GM19468 (cell line): ENCODE results near the gene PMVK.

ENCODE experiments used
- ATAC-seq: cut with Tn5 transposase; IDR thresholded peaks from one replicate; pipeline ENCODE4 v1.9.1; 2021; ENCODE audit warnings: mild to moderate bottlenecking, moderate library complexity, moderate number of reproducible peaks; ENCODE audit not compliant: unreplicated experiment; ENCODE audit errors: extremely low read depth

Gene PMVK

DNA sequence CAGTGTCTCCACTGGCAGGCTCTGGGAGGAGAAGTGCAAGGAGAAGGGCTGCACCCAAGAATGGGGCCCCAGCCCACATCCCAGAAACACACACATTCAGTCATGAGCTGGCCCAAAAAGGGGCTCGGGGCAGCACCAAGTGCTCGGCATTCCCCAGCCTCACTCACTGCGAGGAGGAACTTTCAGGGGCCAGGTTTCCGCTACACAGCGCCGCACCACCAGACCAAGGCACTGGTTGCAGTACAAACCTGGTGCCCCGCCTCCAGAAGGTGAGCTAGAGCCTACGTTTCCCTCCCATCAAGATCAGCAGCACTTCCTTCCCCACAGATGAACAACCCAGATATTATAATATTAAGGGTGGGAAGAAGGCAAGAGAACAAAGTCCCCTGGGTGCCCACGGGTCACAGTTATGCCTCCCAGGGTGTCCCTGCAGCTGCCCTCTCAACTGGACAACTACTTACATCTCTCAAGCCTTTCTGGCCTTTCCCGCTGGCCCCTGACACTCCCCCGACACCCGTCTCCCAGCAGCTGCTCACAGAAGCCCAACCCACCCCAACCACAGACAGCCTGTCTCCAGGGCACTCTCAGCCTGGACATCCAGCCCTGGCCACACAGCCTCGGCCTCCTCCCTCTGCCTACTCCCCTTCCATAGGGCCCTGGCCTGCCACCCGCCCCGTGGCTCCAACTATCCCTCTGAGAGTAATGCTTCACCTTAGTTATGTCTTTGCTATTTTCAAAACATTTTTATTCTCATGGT lies 15.6 kb upstream of the PMVK start:
- ATAC-seq = no peak

DNA sequence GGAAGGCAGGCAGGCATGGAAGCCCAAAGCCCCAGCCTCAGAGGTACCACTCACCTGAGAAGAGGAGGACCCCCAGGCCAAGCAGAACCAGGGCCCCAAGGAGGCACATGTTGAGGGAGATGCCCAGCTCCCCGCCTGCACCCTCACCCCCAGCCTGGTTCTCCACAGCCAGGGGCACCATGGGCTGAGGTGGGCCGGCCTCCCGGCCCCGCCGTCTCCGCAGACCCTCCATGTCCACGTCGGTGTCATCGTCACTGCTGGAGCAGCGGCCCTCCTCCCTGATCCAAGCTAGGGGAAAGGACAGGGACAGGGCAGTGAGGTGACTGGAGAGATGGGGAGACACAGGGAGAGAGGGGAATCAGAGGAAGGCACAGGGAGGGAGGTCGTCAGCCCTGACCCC lies 11.6 kb upstream of the PMVK start:
- ATAC-seq = no peak

DNA sequence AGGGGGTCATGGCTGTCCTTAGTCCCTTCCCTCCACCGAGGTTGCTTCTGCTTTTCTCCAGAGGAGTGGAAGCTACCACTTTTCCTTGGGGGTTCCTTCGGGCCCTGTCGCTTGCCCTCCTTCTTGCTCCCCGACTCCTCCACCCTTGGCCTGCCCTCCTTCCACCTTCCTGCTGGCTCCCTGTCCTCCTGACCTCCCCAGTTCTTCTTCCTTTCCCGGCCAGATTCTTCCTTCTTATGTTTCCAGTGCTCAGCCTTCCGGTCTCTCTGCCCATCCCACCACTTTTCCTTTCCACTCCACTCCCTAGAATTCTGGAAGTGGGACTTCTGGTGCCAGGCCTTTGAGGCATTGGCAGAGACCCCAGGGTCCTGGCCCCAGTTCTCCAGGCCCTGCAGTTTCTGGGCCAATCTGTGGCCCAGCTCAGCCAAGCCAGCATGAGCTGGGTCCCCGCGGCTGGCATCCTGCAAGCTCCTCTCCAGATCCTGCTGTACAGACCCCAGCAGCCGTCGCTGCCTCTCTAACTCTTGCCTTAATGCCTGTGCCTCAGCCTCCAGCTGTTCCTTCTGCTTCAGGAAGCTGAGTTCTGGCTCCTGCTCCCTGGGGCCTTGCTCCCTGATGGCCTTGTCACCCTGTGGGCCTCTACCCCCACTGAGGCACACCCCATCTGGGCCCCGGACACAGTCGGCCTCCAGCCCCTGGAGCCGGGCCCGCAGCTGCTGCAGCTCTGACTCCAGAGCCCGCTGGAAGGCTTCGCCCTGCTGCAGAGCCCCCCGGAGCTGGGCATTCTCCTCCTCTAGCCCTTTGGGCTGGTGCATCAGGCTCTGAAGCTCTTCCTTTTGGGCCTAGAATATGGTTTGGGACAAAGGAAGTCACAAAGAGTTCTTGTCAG lies 9.7 kb upstream of the PMVK start:
- ATAC-seq = no peak

DNA sequence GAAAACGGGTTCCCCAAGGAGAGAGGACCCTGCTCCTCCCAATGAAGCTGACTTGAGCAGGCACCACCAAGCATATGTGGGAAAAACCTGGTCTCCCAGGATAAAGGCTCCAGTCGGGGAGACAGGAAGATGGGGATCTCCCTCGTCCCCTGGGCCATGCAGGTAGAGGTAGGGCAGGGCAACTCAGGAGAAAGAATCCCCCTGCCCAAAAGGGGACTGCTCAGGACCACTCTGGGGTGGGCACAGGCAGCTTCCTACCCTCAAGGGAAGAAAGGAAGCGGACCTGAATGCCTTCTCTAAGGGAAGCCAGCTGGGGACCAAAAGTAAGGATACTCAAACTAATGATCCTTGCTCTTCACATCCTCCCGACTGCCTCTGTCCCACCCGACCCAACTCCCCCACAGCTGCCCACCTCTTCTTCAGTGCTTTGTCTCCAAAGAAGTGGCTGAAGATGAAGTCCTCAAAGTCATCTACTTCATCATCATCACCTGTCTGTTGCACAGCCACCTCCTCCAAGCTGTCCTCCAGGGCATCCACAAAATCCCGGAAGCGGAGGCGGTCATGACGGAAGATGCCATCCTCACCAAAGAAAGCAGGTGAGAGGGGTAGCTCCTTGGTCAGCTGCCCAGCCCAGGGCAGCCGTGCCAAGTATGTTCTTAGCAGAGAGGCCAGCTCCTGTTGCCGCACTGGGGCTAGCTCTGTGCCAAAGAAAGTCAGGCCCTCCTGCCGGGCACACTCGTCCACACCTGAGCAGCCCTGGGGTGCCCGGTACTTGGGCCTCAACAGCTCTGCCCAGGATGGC lies 8.8 kb upstream of the PMVK start:
- no peak for ATAC-seq

DNA sequence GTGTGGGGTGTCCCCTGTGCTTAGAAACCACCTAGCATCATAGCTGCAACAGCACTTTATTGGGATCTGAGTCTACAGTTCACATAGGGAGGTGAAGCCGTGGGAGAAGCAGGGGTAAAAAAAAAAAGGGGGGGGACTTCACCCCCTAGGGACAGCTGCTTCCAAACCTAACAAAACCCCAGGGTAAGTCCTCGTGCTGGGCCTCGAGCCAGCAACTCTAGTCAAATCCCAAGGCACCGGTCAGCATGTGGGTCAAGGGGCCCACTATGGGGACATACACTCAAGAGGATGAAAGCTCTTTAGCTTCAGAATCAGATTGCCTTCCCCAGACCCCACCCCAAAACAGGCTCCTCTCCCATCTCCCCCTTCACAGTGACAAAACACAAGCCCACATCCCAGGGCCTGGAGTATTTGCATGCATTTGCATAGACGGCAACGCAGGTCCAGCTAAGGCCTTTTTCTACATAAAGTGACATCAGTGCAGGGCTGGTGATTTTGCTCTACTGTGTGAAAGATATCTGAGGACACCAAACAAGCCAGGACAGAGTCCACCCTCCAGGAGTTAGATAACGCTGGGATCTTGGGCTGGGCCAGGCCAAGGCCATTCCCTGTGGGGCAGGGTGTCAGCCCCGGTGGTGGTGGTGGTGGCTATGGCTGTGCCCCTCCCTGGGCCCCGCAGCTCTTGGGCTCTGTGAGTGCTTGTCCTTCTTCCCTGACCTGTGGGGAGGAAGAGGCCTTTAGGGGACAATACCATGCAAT lies 8.1 kb upstream of the PMVK start:
- no peak for ATAC-seq

DNA sequence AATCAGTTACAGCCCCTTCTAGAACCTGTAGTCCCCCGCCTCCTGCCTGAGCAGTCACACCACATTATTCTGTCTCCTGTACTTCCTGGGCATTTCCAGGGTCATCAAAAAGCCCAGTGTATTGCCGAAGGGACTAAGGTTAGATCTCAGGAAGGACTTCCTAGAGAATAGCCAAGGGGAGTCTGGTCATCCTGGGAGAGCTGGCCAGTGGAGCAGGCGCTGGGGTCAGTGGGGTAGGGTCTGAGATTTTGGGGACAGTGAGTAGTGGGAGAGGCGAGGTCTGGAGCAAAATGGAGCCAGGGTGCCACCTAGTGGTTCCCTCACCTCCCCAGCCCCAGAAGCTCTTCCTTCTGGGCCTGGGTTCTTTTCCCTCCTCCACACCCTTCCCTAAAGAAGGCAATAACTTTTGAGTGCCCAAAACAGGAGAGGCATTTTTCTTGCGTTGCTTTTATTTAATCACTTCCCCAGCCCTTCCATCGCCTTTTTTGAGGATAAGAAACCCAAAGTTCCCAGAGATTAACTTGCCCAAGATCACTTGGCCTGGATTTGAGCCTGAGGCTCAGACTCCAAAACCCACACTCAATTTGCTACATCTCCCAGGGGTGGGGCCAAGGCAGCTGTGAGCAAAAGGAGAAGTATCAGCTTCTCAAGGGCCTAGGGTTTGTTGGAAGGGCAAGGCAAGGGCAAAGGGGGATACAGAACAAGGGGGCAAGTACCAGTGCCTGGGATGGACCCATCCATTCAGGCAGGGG lies 7.3 kb upstream of the PMVK start:
- no peak for ATAC-seq

DNA sequence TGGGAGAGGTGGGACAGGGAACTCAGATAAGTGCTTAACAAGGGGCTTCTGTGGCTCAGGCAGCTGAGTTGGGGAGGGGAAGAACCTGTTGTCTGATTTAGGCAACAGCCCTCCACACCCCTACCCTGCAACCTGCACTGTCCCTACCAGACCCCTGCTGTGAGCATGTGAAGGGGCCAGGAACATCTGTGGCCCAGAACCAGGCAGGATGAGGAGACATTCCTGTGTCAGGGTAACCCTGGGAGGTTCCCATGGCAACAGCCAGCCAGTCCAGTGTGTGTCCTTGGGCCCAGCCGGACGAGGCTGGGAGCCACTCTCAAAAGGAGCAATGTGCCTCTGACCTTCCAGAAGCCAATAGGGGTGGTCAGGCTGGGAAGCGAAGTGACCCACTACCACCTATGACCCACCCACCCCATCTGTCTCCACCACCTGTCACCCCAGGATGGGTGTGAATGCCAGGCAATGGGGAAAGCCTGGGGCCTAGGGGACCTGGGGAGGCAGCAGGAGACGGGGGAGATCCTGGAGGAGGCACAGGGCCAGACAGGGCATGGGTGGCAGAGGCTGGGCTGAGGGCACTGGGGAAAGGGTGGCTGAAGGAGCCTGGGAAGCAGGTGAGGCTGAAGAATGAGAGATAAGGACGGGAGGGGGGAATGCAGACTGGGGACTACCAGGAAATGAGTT lies 5.0 kb upstream of the PMVK start:
- ATAC-seq = no peak

DNA sequence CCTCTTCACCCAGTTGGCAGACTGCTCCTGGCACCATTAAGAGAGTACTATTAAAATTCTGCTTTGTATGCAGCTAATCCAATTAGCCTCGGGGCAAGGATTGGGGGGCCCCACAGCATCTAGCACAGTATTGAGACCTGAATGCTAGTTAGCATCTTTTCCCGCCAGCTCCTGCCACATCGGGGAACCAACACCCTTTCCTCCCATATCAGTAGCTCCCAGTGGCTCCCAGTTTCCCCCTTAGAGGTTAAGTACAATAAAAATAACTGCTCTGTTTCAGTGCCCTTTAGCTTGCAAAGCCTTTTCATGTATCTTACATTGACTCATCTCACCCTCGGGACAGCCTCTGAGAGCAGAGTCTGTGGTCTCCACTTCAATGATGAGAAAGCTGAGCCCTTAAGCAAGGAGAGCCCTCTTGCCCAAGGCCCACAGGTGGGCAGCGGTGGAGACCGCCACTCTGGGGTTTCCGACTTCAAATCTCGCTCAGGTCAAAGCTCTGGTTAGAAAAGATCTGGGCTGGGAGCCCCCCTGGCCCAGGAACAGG lies 4.2 kb upstream of the PMVK start:
- ATAC-seq = no peak

DNA sequence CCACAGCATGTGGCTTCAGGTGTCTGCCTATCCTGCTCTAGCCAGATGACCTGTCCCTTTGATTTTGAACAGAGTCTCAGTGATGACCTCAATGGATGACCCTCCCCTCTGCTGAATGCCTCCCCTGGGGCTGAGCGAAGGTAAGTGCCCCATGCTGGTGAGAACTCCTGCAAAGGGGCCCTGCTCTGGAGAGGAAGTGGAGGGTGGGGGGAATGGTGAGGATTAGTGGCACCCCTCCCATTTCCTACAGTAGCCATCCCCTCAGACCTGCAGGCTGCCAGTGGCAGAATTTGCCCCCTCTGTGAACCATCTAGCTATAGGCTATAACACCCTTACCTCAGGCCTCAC lies 3.7 kb upstream of the PMVK start:
- ATAC-seq = no peak

DNA sequence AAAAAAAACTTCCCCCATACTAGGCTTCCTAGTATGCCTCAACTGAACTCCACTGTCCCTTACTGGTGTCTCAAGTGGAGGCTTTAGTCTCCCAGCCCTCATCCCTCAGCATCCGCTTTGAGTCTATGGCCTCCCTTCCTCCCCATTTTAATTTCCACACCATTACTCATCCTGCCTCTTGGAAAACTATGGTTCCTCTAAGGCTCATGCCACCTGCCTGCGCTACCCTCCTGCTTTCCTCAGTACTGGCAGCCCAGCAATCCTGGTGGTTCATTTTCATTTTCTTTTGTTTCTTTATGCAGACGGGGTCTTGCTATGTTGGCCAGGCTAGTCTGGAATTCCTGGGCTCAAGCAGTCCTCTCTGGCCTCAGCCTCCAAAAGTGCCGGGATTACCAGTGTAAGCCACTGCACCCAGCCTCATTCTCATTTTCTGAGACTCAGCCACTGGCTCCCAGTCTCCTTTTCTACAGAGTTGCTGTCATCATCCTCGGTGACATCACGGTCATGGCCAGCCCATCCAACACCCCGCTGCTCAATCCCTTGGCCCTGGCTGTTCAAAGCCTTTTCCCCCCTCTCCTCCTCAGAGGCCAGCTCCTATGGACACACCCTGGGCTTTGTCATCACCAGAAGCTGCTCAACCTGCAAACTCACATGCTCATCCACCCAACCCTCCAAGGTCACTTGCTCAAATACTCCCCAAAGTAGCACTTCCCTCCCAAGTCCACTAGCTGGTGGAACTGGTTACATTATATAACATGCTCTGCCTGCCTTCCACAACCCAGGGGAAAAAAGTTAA lies 2.3 kb upstream of the PMVK start:
- no peak for ATAC-seq

DNA sequence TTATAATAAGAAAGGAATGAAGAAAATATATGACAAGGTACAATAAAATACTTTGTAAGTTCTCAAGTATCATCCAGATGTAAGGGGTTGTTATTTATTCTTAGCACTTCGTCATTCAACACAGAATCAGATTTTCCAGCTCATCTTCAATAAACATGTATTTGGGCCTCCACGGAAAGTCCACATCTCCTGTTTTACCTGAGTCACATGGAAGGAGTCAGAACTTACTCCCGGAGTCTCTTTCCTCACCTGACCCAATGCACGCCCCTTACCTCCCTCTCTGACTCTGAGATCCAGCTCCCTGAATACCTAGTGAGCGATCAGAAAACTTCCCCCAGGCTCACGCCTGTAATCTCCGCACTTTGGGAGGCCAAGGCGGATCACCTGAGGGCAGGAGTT lies 1.5 kb upstream of the PMVK start:
- ATAC-seq = no peak

DNA sequence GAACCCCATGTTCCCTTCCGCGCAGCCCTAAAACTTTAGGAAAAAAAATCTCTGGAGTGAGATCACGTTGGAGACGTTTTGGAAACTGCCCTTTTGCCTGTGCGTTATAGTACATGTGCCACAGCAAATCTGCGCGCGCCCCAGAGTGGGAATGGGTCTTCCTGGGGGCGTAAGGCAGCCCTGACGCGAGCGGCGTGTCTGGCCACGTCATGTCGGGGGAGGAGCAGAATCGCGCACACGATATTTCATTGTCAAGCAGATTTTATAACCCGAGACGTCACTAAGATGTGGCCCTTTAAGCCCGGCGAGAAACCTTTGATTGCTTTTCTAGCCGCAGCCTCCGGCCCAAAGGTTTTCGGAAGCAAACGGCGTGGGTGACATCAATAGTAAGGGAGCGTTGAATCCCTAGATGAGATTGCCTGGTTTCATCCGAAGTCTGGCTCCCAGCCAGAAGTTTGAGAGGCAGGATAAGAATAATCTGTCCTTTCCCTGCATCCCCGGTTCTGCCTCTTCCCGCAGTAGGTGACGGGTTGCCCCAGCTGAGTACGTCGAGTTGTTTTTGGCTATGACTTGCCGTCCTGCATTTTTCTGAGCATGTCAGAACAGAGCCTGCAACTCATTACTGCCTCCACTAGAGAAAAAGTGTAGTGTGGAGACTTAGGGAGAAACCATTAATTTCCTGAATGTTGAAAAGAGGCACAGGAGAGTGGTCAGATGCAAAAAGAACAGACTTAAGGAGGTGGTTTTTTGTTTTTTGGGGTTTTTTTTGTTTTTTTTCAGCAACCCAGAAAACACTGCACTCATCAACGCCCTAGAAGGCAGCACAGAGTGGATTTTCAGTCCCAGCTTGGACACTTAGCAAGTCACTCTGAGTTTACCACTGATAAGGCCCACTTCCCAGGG lies 817 bp upstream of the PMVK start:
- peak; percentile 28 for ATAC-seq

DNA sequence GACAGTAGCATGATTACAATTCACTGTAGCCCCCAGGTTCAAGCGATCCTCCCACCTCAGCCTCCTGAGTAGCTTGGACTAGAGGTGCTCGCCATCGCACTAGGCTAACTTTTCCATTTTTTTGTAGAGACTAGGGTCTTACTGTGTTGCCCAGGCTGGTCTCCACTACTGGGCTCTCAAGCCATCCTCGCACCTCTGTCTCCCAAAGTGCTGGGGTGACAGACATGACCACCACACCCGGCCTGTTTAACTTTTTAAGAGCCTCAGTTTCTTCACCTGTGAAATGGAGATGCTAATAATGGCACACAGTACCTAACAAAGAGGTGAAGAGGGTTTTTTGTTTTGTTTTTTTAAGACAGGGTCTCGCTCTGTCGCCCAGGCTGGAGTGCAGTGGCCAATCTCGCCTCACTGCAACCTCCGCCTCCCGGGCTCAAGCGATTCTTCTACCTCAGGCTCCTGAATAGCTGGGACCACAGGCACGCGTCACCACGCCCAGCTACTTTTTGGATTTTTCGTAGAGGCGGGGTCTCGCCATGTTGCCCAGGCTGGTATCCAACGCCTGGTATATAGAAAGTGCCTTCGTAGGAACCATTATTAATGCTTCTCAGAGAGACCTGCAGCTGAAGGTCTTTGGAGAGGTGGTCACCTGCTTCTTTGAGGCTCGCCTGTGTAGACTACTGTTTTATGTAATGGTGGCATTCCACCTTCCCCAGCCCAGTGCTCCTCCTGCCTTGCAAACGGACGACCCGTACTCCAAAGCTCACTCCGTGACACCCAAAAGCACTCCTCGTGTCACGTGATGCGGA lies 567 bp downstream of the PMVK start:
- ATAC-seq = no peak

DNA sequence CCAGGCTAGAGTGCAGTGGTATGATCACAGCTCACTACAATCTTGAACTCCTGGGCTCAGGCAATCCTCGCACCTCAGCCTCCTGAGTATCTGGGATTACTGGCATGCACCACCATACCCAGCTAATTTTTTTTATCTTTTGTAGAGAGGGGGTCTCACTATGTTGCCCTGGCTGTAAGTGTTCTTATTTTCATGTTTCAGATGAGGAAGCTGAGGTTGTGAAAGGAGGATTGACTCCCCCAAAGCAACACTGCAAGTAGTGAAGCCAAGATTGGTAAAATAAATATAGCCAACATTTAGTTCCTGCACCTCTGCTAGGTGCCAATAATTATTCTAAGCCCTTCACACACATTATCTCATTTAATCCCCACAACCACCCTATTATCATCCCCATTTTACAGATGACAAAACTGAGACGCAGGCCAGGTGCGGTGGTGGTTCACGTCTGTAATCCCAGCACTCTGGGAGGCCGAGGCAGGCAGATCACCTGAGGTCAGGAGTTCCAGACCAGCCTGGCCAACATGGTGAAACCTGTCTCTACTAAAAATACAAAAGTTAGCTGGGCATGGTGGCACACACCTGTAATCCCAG lies 2.1 kb downstream of the PMVK start:
- ATAC-seq = no peak

DNA sequence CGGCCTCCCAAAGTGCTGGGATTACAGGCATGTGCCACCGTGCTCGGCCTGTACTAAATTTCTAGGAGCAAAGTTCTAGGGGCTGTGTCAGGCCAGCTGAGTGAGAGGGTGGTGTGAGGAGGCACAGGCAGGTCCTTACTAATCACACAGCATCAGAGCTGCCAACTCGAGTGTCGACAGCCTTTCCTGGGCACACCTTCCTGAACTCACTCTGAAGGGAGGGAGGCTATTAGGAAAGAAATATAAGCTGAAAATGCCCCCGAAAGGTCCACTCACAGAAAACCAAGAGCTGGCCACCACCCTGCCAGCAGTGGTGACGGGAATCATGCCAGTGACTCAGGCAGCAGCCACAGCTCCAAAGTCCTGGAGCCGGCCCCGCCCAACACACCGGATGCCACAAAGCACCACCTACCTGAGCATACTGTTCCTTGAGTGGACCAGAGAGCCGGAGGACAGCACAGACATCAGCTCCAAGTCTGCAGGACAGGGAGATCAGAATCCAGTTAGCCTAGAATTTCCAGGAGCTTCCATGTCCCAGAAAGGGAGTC lies 4.5 kb downstream of the PMVK start:
- ATAC-seq = no peak
